Measurements from ENCODE around the gene CD68. TPM values are rescaled to one million over a fixed set of nuclear protein-coding genes. Genes with fewer than 3 reads are reported as not detected.

Gene CD68
- total RNA-seq, 1 experiment from 2014 or later, result 6.9 TPM

- CTCF ChIA-PET, result interaction anchor here (0.6 to 0.7 kb wide), 2 partner anchors 18 to 19 kb away, joined by 3 read pairs; partner anchors contain the start of gene TNFSF13
- no peaks in the 10 kb centered on the region for H3K36me3 Mint-ChIP-seq (ENCODE audit: insufficient read depth, unreplicated experiment)
- no peaks in the 10 kb centered on the region for H3K4me1 Mint-ChIP-seq (ENCODE audit: insufficient read depth, unreplicated experiment)
- intact Hi-C loops (cut with micrococcal nuclease), result no loop called here
- H3K9me3 Mint-ChIP-seq (ENCODE audit: unreplicated experiment), result peaks cover 7% of the 10 kb centered on the region
- peaks cover 14% of the 10 kb centered on the region for H3K27me3 Mint-ChIP-seq (ENCODE audit: insufficient read depth, unreplicated experiment)
- no peak for TF ChIP-seq CTCF (IDR thresholded peaks at IDR 0.05; ENCODE audit: unreplicated experiment)
- DNase-seq (ENCODE audit: unreplicated experiment), result no peak
- POLR2A ChIA-PET, result interaction anchor here (0.7 kb wide), 1 partner anchor 17 kb away, joined by 3 read pairs; no protein-coding TSS in a partner anchor
- H3K27ac Mint-ChIP-seq (ENCODE audit: low read depth, unreplicated experiment), result no peak overlapping the region
- no peak overlapping the region for H3K4me3 Mint-ChIP-seq (ENCODE audit: unreplicated experiment)
- BruUV-seq (replicated peaks), result no TSS peak
These were observed 40.4 kb upstream of the CD68 start for GRCh38 chr17:7538891-7539545.

GRCh38 chr17:7541074-7541621 is 38.3 kb upstream of the CD68 start:
- Mint-ChIP-seq H3K27ac (ENCODE audit: low read depth, unreplicated experiment) (no peak overlapping the region), H3K9me3 (ENCODE audit: unreplicated experiment) (peaks cover 7% of the 10 kb centered on the region), H3K27me3 (ENCODE audit: insufficient read depth, unreplicated experiment) (peaks cover 14% of the 10 kb centered on the region), H3K4me1 (ENCODE audit: insufficient read depth, unreplicated experiment) (no peaks in the 10 kb centered on the region), H3K4me3 (ENCODE audit: unreplicated experiment) (no peak overlapping the region), H3K36me3 (ENCODE audit: insufficient read depth, unreplicated experiment) (no peaks in the 10 kb centered on the region)
- intact Hi-C loops (cut with micrococcal nuclease), result no loop called here
- ChIA-PET POLR2A (interaction anchor here (0.5 to 1.2 kb wide), 2 partner anchors 8 to 46 kb away, joined by 3 read pairs; no protein-coding TSS in a partner anchor), CTCF (interaction anchor here (0.6 to 1.8 kb wide), 2 partner anchors 20 to 26 kb away, joined by 3 to 5 read pairs; no protein-coding TSS in a partner anchor)
- DNase-seq (ENCODE audit: unreplicated experiment), result no peak
- no peak for TF ChIP-seq CTCF (IDR thresholded peaks at IDR 0.05; ENCODE audit: unreplicated experiment)
- no TSS peak for BruUV-seq (replicated peaks)

- H3K27ac Mint-ChIP-seq (ENCODE audit: low read depth, unreplicated experiment), result no peak overlapping the region
- no peaks in the 10 kb centered on the region for H3K9me3 Mint-ChIP-seq (ENCODE audit: unreplicated experiment)
- intact Hi-C loops (cut with micrococcal nuclease), result no loop called here
- ChIA-PET POLR2A (interaction anchor here (0.6 to 1.2 kb wide), 4 partner anchors 13 to 195 kb away, joined by 3 to 4 read pairs (median 3); no protein-coding TSS in a partner anchor), CTCF (interaction anchor here (0.7 to 3.6 kb wide), 2 partner anchors 15 to 27 kb away, joined by 3 to 14 read pairs; no protein-coding TSS in a partner anchor)
- DNase-seq (ENCODE audit: unreplicated experiment), result no peak
- no peaks in the 10 kb centered on the region for H3K36me3 Mint-ChIP-seq (ENCODE audit: insufficient read depth, unreplicated experiment)
- no peaks in the 10 kb centered on the region for H3K4me1 Mint-ChIP-seq (ENCODE audit: insufficient read depth, unreplicated experiment)
- peaks cover 14% of the 10 kb centered on the region for H3K27me3 Mint-ChIP-seq (ENCODE audit: insufficient read depth, unreplicated experiment)
- no peak overlapping the region for H3K4me3 Mint-ChIP-seq (ENCODE audit: unreplicated experiment)
- no peak for TF ChIP-seq CTCF (IDR thresholded peaks at IDR 0.05; ENCODE audit: unreplicated experiment)
- no TSS peak for BruUV-seq (replicated peaks)
These were observed 34.5 kb upstream of the CD68 start for GRCh38 chr17:7544911-7545310.

- no peak for TF ChIP-seq CTCF (IDR thresholded peaks at IDR 0.05; ENCODE audit: unreplicated experiment)
- Mint-ChIP-seq H3K27me3 (ENCODE audit: insufficient read depth, unreplicated experiment) (peaks cover 2% of the 10 kb centered on the region), H3K4me1 (ENCODE audit: insufficient read depth, unreplicated experiment) (no peaks in the 10 kb centered on the region), H3K36me3 (ENCODE audit: insufficient read depth, unreplicated experiment) (no peaks in the 10 kb centered on the region), H3K27ac (ENCODE audit: low read depth, unreplicated experiment) (no peak within 1 kb of the TSS), H3K4me3 (ENCODE audit: unreplicated experiment) (peak within 1 kb of the TSS; percentile 62), H3K9me3 (ENCODE audit: unreplicated experiment) (no peaks in the 10 kb centered on the region)
- BruUV-seq (replicated peaks), result no TSS peak
- ChIA-PET POLR2A (interaction anchor here (0.6 to 2.5 kb wide), 6 partner anchors 8 to 134 kb away, joined by 3 to 12 read pairs (median 4); no protein-coding TSS in a partner anchor), CTCF (interaction anchor here (0.5 to 4.4 kb wide), 6 partner anchors 11 to 152 kb away, joined by 3 to 22 read pairs (median 6); partner anchors contain the start of gene SENP3)
- intact Hi-C loops (cut with micrococcal nuclease), result no loop called here
- peak; percentile 30 for DNase-seq (ENCODE audit: unreplicated experiment)
These were observed 30.6 kb upstream of the CD68 start, which contains the start of gene TNFSF12 for GRCh38 chr17:7548585-7549400. Gene TNFSF12 (plus strand): TSS chr17:7549058. CDS start chr17:7549154, 96 bp downstream.
